GM21825 (cell line): ENCODE data around the gene NAGA.
"Not testable (repeated sequence)": the region's sequence is repeated elsewhere in the genome, so short reads cannot be mapped to it uniquely, and the experiment has no call there.

ENCODE experiments used
- ATAC-seq: cut with Tn5 transposase; IDR thresholded peaks from one replicate; pipeline ENCODE4 v1.9.1; 2021; ENCODE audit warnings: mild to moderate bottlenecking, moderate library complexity; ENCODE audit not compliant: unreplicated experiment

The NAGA gene

GRCh38 chr22:42070517-42071422 is at the start of gene NAGA:
NAGA (minus strand) TSS chr22:42070812; CDS start chr22:42070297, 515 bp downstream.
- peak; percentile 84 for ATAC-seq

GRCh38 chr22:42116848-42117424 is 46.3 kb upstream of the NAGA start:
- ATAC-seq, result no peak

- not testable (repeated sequence) for ATAC-seq
Measured at GRCh38 chr22:42115420-42115830, 44.8 kb upstream of the NAGA start.

- ATAC-seq, result no peak
Measured at GRCh38 chr22:42114721-42115120, 44.1 kb upstream of the NAGA start.

GRCh38 chr22:42112793-42113192 is 42.2 kb upstream of the NAGA start:
- ATAC-seq, result not testable (repeated sequence)

- no peak for ATAC-seq
Measured at GRCh38 chr22:42111798-42112197, 41.2 kb upstream of the NAGA start.

GRCh38 chr22:42108848-42109247 is 38.2 kb upstream of the NAGA start:
- no peak for ATAC-seq

GRCh38 chr22:42104332-42104860 is 33.8 kb upstream of the NAGA start:
- not testable (repeated sequence) for ATAC-seq

GRCh38 chr22:42101199-42101598 is 30.6 kb upstream of the NAGA start:
- ATAC-seq, result no peak

GRCh38 chr22:42091455-42091782 is 20.8 kb upstream of the NAGA start:
- ATAC-seq, result no peak

- peak; percentile 90 for ATAC-seq
Measured at GRCh38 chr22:42090596-42091454, 20.2 kb upstream of the NAGA start, which contains the start of gene NDUFA6. NDUFA6 (minus strand) TSS chr22:42090772; CDS start chr22:42090744, 28 bp downstream.

GRCh38 chr22:42086051-42086450 is 15.4 kb upstream of the NAGA start:
- no peak for ATAC-seq

GRCh38 chr22:42084874-42085273 is 14.3 kb upstream of the NAGA start:
- ATAC-seq, result no peak

GRCh38 chr22:42083119-42083518 is 12.5 kb upstream of the NAGA start:
- no peak for ATAC-seq

GRCh38 chr22:42080287-42080686 is 9.7 kb upstream of the NAGA start:
- no peak for ATAC-seq

- peak; percentile 71 for ATAC-seq
Measured at GRCh38 chr22:42079319-42080251, 9.0 kb upstream of the NAGA start, which contains the start of gene SMDT1. SMDT1 (plus strand) TSS chr22:42079700; CDS start chr22:42079769, 69 bp downstream.

- peak; percentile 4 for ATAC-seq
Measured at GRCh38 chr22:42078469-42079318, 8.1 kb upstream of the NAGA start.

- no peak for ATAC-seq
Measured at GRCh38 chr22:42077486-42078125, 7.0 kb upstream of the NAGA start.
